MM.1S (cell line): ENCODE data around the gene SRRM3.

Experiments
- DNase-seq: peaks from one replicate; pipeline ENCODE4 v3.0.0-alpha.2; 2015
- H2AFZ ChIP-seq: fragments of 300-600 bp; sonication (generic); 2 replicates; pipeline ENCODE4 v1.6.0; 2016; ENCODE audit warnings: antibody characterized with exemption, low read length
- H3F3A ChIP-seq: fragments of 300-600 bp; sonication (generic); 2 replicates; pipeline ENCODE4 v1.6.1; 2016; ENCODE audit warnings: mild to moderate bottlenecking, antibody characterized with exemption, low read length, moderate library complexity, mixed read lengths; ENCODE audit not compliant: insufficient read depth
- H3K27ac ChIP-seq: fragments of 300-600 bp; sonication (generic); 2 replicates; pipeline ENCODE4 v1.5.1; 2016; ENCODE audit warnings: mild to moderate bottlenecking, low read length
- H3K27me3 ChIP-seq: fragments of 300-600 bp; sonication (generic); replicated peaks from 2 replicates; pipeline ENCODE4 v1.6.0; 2016; ENCODE audit warnings: low read length; ENCODE audit not compliant: insufficient read depth
- H3K36me3 ChIP-seq: fragments of 300-600 bp; sonication (generic); replicated peaks from 2 replicates; pipeline ENCODE4 v1.6.1; 2016; ENCODE audit warnings: mild to moderate bottlenecking, low read length, mixed read lengths; ENCODE audit not compliant: insufficient read depth
- H3K4me1 ChIP-seq: fragments of 300-600 bp; sonication (generic); 2 replicates; pipeline ENCODE4 v1.6.1; 2016; ENCODE audit warnings: low read length, mixed read lengths
- H3K4me2 ChIP-seq: fragments of 300-600 bp; sonication (generic); 2 replicates; pipeline ENCODE4 v1.6.0; 2016; ENCODE audit warnings: low read depth, low read length
- H3K4me3 ChIP-seq: fragments of 300-600 bp; sonication (generic); 2 replicates; pipeline ENCODE4 v1.5.1; 2016; ENCODE audit warnings: low read length, mixed read lengths
- H3K79me2 ChIP-seq: fragments of 300-600 bp; sonication (generic); 2 replicates; pipeline ENCODE4 v1.6.1; 2016; ENCODE audit warnings: mixed run types, low read length, mixed read lengths
- H3K9ac ChIP-seq: fragments of 300-600 bp; sonication (generic); 2 replicates; pipeline ENCODE4 v1.6.1; 2016; ENCODE audit warnings: low read length, mixed read lengths
- H3K9me2 ChIP-seq: fragments of 300-600 bp; sonication (generic); replicated peaks from 2 replicates; pipeline ENCODE4 v1.6.1; 2016; ENCODE audit warnings: mild to moderate bottlenecking, low read length, mixed read lengths; ENCODE audit not compliant: insufficient read depth
- H3K9me3 ChIP-seq: fragments of 300-600 bp; sonication (generic); replicated peaks from 2 replicates; pipeline ENCODE4 v1.6.1; 2016; ENCODE audit warnings: mild to moderate bottlenecking, low read length, mixed read lengths; ENCODE audit not compliant: insufficient read depth
- H4K20me1 ChIP-seq: fragments of 300-600 bp; sonication (generic); 2 replicates; pipeline ENCODE4 v1.6.1; 2016; ENCODE audit warnings: mild to moderate bottlenecking, low read length, moderate library complexity, mixed read lengths; ENCODE audit not compliant: insufficient read depth
- CTCF ChIP-seq: fragments of 300-600 bp; sonication (generic); IDR thresholded peaks from 2 replicates; pipeline ENCODE4 v1.5.1; 2016; ENCODE audit warnings: antibody characterized with exemption, low read length, mixed read lengths
- EZH2 ChIP-seq: fragments of 300-600 bp; sonication (generic); optimal IDR thresholded peaks from 2 replicates; pipeline ENCODE3; 2017; ENCODE audit warnings: low read depth, mild to moderate bottlenecking, antibody characterized with exemption, low read length, mixed read lengths
- EZH2phosphoT487 ChIP-seq: fragments of 300-600 bp; sonication (generic); IDR thresholded peaks from 2 replicates; pipeline ENCODE4 v1.6.1; 2018; ENCODE audit warnings: antibody characterized with exemption, low read length

Gene SRRM3

GRCh38 chr7:76272851-76273497, 71.3 kb downstream of the SRRM3 start:
- TF ChIP-seq EZH2phosphoT487 (no peak), EZH2 (no peak), CTCF (no peak)
- Histone ChIP-seq H3K4me1 (peaks cover 8% of the 10 kb centered on the region; the same call in 1 of the 2 replicates), H3K79me2 (no peaks in the 10 kb centered on the region), H3K4me3 (peak overlapping the region; percentile 45), H2AFZ (peak overlapping the region; percentile 50), H3K9me2 (no peaks in the 10 kb centered on the region), H3K36me3 (no peaks in the 10 kb centered on the region), H3K4me2 (peak overlapping the region; percentile 70), H4K20me1 (no peaks in the 10 kb centered on the region), H3K9me3 (no peaks in the 10 kb centered on the region), H3K9ac (no peak overlapping the region), H3F3A (no peaks in the 10 kb centered on the region), H3K27me3 (peaks cover 20% of the 10 kb centered on the region), H3K27ac (no peak overlapping the region)
- peak; percentile 13 for DNase-seq

GRCh38 chr7:76273503-76273902, 71.8 kb downstream of the SRRM3 start:
- Histone ChIP-seq H3K9me2 (no peaks in the 10 kb centered on the region), H3F3A (no peaks in the 10 kb centered on the region), H3K4me2 (peak overlapping the region; percentile 70), H3K36me3 (no peaks in the 10 kb centered on the region), H3K4me3 (peak overlapping the region; percentile 45; the same call in 1 of the 2 replicates), H3K9me3 (no peaks in the 10 kb centered on the region), H4K20me1 (no peaks in the 10 kb centered on the region), H3K27me3 (peaks cover 24% of the 10 kb centered on the region), H3K27ac (no peak overlapping the region), H3K79me2 (no peaks in the 10 kb centered on the region), H3K4me1 (peaks cover 8% of the 10 kb centered on the region; the same call in 1 of the 2 replicates), H2AFZ (peak overlapping the region; percentile 50; the same call in 1 of the 2 replicates), H3K9ac (no peak overlapping the region)
- DNase-seq = no peak
- TF ChIP-seq CTCF (no peak), EZH2 (no peak), EZH2phosphoT487 (no peak)

GRCh38 chr7:76278540-76278939, 76.8 kb downstream of the SRRM3 start:
- no peaks in the 10 kb centered on the region for H3K9me2 ChIP-seq
- no peaks in the 10 kb centered on the region for H3K9me3 ChIP-seq
- no peaks in the 10 kb centered on the region for H3F3A ChIP-seq
- no peak overlapping the region for H2AFZ ChIP-seq
- H3K79me2 ChIP-seq = no peaks in the 10 kb centered on the region
- peaks cover 2% of the 10 kb centered on the region; the same call in 1 of the 2 replicates for H3K4me1 ChIP-seq
- no peak for DNase-seq
- no peak overlapping the region for H3K27ac ChIP-seq
- no peaks in the 10 kb centered on the region for H3K36me3 ChIP-seq
- no peak overlapping the region for H3K9ac ChIP-seq
- no peak for TF ChIP-seq EZH2
- no peak for TF ChIP-seq CTCF
- TF ChIP-seq EZH2phosphoT487 = no peak
- no peak overlapping the region for H3K4me3 ChIP-seq
- no peak overlapping the region for H3K4me2 ChIP-seq
- H3K27me3 ChIP-seq = peaks cover 49% of the 10 kb centered on the region
- H4K20me1 ChIP-seq = no peaks in the 10 kb centered on the region
